HG02870 (cell line): ENCODE measurements around the gene MAP3K7CL.

Experiments
- ATAC-seq: cut with Tn5 transposase; IDR thresholded peaks from one replicate; pipeline ENCODE4 v1.9.1; 2021; ENCODE audit warnings: mild to moderate bottlenecking, moderate library complexity; ENCODE audit not compliant: unreplicated experiment

MAP3K7CL gene

DNA sequence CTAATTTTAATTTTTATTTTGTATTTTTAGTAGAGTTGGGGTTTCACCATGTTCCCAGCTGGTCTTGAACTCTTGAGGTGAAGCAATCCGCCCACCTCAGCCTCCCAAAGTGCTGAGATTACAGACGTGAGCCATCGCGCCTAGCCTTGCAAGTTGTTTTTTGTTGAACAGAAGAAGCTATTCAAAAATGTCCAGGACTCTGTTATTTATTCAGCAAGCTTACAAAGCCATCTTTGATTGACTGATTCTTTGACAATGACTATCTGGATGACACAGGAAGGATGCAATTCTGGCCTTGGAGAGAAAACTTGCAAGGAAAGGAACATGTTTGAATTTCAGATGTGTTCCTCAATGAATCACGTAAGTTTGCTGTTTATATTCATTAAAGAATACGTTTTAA is 63.5 kb downstream of the MAP3K7CL start:
- ATAC-seq: no peak

DNA sequence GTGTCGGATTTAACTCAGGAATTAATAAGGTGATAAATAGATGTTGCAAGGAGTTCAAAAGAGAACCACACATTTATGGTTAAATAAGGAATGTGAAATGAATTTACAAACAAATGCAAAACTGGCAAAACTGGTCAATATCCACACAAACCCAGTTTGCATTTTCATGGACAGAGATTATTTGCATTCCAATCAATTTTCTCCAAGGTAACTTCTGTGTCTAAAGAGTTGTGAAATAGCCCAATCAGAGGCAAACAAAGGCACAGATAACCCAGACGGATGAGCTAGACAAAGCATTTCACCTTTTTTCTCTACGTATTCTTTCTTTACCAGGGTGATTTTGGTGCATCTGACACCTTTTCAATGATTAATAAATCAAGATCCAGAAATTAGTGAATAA is 63.9 kb downstream of the MAP3K7CL start:
- ATAC-seq: no peak

DNA sequence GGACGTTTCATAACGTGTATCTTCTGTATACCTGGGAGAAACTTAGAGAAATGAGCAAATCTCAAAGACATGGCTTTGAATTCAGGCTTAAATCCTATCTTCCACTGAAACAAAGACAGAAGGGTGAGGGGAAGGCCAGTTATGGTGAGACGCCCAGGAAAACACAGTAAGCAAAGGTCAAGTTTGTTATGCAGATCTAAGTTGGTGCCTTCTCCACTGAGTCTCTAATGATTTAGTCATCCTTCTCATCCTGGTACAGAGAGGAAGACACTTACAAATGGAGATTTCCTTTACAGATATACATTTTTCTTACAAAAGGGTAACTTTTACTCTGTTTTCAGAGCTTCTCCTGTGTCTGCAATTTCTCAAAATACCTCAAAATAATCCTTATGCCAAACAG is 64.4 kb downstream of the MAP3K7CL start:
- no peak for ATAC-seq

DNA sequence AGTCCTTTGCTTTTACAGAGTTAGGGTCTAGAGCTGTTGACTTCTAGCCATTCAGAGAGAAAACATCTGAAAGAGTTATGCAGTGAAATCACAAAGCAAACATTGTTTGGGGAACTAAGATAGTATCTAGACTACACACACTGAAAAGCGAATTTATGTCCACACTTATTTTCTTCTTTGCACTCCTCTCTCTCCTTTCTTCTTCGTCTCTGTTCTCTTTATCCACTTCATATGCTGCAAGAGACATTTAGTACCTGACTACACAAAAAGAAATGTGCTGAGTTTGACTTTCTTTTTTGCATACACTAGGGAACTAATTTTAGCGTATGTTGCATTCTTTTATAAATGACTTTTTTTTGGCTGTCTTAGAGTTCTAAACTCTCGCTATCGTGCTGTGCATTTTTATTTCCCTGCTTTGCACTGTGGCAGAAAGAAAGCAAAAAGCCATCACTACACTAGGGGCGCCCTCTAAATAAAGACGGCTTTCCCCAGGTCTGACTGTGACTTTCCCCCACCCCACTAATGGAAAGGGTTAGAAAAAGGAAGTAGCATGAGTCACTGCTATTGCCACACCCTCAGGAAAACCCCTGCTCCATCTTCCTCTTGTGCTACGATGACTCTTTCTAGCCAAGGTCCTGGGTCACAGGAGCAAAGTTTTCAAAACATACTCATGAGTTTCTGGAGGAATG is 65.7 kb downstream of the MAP3K7CL start:
- ATAC-seq: peak; percentile 98

DNA sequence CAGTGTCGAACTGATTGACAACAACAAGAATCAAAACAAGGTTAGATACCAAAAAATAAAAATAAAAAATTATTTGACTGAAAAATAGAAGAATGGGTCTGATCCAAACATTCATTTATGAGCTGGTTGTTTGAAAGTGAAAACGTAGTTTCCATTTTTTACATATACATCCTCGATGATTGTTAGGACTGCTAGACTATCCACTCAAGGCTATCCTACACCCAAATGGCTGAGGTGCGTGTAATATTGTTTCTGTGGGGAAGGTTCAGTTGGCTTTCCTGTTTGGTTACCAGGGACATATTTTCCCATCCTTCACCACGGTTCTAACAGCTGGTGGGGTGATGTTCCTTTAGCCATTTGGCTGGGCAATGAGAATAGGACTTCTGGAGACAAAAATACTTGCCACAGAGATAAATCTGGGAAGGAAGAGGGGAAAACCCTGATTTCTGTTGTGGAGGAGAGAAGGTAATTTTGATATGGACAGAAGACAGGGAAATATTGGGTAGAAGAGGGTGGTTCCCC is 66.3 kb downstream of the MAP3K7CL start:
- ATAC-seq: peak; percentile 27

DNA sequence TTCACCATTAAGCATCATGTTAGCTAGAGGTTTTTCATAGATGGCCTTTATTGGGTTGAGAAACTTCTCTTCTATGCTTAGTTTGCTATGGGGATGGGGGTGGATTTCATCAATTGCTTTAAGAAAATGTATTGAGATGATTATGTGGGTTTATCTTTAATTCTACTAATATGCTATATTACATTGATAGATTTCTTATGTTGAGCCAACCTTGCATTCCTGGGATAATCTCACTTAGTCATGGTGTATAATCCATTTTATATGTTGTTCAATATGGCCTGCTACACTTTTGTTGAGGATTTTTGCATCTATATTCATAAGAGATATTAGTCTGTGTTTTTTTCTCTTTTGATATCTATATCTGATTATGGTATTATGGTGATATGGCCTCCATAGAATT is 70.7 kb downstream of the MAP3K7CL start:
- no peak for ATAC-seq

DNA sequence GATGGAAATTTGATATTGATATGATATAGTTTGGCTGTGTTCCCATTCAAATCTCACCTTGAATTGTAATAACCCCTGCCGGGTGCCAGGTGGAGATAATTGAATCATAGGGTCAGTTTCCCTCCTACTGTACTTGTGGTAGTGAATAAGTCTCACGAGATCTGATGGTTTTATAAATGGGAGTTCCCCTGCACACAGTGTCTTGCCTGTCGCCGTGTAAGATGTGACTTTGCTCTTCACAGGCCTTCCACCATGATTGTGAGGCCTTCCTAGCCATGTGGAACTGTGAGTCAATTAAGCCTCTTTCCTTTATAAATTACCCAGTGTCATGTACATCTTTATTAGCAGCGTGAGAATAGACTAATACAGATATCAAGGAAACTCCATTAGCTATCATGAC is 74.6 kb downstream of the MAP3K7CL start:
- no peak for ATAC-seq

DNA sequence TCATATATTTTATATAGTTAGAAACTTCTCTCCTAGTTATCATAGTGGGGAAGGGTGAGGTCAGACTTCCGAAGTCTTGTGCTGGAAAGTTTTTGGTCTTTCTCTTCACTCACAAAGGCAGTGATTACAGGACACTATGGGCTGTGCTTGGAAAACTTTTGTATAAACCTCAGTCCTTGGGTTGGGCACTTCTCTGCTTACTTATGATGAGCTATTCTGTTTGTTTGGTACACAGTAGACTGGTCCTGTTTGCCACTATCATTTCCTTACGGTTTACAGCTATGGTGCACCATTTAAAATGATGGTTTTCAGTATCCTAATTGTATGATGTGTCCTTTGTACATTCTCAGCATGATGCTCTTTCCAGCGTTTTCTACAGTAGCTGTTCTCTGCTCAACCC is 75.5 kb downstream of the MAP3K7CL start:
- no peak for ATAC-seq

DNA sequence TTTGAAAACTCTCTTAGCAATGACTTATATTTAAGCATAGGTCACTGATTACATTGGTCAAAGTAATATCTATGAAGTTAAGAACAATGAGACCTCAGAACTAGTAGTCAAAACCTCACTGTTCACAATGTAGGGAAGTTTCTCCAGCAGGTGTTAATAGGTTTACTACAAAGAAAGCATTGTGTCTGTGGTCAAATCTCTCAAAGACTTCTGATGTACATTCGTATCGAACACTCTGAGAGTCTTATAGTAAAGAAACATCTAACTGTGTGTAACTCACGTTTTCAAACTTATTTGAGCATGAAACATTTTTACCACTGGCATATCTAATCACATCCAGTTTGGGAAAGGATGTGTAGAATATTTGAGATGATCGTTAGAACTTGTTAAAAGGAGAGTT is 76.0 kb downstream of the MAP3K7CL start:
- no peak for ATAC-seq

DNA sequence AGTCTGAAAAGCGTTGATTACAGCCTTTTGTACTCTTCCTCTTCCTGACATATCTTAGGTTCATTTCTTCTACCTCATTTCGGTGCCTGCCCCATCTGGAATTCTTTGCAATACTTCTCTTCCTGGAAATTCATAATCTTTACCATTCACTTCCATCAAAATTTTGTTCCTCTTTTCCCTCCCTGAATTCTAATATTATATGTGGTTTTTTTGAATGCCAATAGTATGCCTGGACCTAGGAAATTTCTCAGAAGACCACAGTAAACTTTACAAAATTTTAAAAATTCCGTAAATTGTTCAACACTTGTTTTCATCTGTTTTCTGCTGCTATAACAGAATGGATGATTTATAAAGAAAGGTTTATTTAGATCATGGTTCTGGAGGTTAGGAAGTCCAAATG is 76.8 kb downstream of the MAP3K7CL start:
- ATAC-seq: no peak

DNA sequence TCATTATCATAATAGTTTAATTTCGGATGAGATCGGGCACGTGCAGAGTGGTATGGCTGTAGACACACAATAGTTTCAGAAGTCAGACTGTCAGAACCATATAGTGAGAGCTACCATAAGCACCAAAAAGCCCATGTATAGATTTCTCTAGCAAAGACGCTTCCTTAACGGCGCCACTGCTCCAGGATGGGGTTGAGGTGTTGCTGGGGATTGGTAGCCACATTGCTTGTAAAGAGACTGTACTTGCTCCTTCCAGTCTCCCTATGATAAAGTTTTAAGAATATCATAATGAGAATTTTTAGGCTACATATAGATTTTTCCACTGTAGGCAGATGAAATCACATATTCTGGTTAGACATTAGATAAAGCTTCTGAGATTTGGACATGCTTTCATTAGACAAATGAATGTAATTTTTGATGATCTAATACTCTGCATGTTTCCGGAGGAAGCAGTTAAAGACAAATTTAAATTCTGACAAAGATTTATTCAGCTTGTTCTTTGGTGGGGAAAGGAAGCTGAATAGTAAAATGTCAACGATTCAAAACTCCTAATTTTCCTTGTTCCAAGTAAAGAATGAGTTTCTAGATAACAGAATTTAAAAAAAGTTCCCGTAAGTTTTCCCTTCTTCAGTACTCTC is 77.7 kb downstream of the MAP3K7CL start:
- no peak for ATAC-seq

DNA sequence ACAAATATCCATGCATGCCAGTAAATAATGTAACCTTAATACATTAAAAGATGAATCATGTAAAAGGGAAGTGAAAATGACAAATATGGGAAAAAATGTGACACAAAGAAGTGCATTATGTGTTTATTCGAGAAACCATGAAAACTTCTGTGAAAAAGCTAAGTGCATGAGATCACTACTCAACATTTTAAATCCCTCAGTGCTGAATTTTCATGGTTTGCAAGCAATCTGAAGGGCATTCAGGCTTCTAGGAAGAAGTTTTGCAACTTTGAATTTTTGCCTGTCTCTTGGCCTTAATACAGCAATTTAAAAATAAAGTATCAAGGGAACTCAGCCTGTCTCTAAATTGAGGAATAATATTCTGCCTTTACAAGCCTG is 78.2 kb downstream of the MAP3K7CL start:
- ATAC-seq: no peak

DNA sequence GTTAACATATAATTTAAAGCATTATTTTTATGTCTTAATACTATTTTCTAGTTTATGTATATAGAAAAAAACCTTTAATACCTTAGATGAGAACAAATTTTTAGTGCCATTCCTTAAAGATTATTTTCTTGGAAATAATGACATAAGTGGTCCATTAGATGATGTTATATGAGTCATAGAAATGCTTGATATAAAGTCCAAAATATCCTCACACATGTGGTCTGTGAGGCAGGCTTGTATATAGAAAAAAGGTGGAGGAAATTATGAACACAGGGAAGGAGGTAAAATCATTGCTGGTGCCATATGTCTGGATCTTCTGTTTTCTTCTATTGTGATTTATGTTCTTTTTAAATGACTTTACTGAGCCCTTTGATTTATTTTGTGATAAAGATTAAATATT is 79.3 kb downstream of the MAP3K7CL start:
- no peak for ATAC-seq

DNA sequence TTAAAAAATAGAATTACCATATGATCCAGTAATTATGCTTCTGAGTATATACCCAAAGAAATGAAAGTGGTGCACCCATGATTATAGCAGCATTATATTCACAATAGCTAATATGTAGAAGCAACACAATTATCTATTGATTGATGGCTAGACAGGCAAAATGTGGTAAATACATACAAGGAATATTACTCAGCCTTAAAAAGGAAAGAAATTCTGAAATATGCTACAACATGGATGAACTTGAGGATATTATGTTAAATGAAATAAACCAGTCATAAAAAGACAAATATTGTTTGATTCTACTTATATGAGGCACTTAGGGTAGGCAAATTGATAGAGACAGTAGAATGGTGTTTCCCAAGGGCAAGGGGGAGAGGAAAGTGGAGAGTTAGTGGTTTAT is 80.8 kb downstream of the MAP3K7CL start:
- ATAC-seq: no peak

DNA sequence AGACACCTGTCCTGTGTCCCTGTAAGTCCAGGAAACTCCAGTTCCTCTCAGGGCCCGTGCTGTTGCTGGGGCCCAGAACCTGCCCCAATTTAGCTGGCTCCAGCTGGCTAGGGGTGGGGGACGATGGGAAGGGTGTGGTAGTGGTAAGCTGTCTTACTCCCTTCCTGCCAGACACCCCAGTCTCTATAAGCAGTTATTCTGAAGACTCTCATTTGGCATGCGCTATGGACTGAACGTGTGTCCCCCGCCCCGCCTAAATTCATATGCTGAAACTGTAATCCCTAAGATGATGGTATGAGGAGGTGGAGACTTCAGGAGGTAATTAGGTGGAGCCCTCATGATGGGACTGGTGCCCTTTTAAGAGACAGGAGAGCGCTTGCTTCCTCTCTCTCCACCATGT is 82.0 kb downstream of the MAP3K7CL start:
- ATAC-seq: no peak

DNA sequence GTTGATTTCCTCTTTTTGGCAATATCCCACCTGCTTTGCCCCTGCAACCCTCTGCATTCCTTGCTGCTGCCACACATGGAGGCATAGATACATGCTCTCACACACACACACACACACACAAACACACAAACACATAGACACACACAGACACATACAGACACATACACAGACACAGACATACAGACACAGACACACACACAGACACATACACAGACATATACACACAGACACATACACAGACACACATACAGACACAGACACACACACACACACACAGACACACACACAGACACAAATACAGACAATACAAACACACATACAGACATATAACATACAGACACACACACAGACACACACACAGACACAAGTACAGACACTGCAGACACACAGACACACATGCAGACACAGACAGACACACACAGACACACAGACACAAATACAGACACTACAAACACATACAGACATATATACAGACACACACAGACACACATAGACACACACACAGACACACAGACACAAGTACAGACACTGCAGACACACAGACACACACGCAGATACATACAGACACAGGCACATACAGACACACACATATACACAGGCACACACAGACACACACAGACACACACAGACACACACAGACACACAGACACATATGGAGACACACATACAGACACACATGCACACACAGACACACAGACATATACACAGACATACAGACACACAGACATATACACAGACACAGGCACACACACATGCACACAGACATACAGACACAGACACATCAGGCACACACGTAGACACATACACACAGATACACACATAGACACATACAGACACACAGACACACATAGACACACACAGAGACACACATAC is 83.3 kb downstream of the MAP3K7CL start:
- ATAC-seq: no peak

DNA sequence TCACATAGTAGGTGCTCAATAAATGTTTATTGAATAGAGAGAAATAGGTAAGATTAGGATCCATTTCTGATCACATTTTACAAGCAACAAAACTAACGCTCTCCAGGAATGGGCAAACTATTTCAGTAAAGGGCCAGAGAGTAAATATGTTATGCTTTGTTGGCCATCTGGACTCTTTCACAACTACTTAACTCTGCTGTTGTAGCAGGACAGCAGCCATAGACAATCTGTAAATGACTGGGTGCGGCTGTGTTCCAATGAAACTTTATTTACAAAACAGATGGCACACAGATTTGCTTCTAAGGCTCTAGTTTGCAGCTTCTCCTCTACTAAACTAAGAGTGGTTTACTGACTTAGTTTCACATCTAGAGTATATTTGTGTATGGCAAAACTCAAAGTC is 85.3 kb downstream of the MAP3K7CL start:
- ATAC-seq: no peak

DNA sequence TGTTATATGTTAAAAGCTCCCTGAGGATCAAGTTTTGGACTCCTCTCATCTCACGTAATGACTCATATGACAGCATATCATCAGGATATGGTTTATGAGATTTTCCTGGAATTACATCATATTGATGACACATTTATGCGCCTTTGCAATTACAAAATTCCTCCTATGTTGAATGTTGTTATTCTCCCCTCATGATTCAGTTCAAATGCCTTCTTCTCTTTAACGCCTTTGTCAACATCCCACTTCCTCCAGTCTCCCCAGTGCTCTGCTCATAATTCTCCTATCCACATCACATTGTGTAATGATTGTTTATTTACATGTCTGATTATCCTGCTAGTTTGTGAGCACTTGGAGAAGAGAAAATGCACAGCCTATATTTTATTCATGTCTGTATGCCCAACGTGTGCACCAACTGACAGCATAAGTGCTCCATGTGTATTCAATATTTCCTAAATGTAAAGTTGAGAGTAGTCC is 87.4 kb downstream of the MAP3K7CL start:
- no peak for ATAC-seq

DNA sequence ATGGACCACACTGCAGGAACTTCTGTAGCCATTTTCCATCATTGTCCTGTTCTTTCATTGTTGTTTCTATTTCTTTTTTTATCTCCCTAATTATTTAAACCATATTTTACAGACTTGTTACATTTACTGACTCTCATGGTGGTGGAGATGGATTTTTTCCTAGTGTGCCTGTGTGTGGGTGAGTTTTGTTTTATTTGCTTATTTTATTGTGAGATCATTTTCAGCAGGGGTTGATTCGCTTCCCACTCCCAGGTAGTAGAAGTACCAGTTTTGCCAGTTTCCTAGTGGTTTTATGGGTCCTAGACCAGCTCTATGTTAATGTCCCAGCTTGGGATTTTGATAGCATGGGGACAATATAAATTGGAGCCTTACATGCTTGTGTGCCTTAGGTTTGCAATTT is 88.3 kb downstream of the MAP3K7CL start:
- ATAC-seq: no peak

DNA sequence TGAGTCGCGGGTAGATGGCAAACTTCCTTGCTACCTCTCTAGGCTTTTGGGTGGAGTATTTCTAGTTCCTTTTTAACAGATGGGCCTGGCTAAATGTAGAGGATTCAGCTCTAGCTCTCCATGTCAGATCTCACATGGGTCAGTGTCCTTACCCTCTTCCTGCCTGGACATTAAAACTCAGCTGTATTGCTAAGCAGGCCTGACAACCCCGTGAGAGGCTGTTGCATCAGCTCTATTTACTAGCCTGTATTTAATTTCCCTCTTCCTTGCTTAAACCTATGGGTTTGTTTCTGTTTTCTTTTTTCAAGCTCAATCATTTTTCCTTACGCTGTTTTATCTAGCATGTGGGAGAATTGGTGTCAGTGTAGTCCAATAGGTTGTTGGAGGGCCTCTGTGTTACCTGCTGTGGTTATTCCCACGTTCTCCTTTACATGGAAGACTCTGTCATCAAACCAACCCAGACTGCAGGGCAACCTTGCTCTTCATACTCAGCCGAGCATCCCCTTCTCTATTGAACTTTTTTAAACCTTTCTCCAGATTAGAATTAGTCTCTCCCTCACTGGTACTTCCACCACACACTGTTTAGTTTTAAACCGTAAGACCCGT is 88.8 kb downstream of the MAP3K7CL start:
- ATAC-seq: no peak

DNA sequence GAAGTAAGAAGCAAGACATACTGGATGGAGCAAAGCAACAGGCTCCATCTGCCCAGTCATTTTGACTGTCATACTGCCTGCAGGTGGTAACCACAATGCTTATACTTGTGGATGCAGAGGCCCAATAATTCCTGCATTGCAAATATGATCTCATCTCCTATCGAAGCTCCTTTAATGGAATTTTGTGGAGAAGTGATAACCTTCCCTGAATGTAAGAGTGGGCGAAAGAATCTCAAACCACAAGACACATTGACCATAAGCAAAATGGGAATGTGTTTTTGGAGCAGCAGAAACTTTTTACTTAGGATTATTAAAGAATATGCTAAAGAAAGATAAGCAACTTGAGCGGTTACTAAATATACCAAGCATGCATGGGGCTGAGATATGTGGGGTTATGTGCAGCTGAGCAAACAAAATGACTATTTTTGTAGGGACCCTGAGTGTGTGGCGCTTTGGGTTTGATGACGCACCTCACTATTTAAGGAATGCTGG is 90.9 kb downstream of the MAP3K7CL start:
- ATAC-seq: no peak
